HepG2 (cell line): Measurements from ENCODE around the gene ZNF628. TPM values are rescaled to one million over a fixed set of nuclear protein-coding genes. Genes with fewer than 3 reads are reported as not detected.

Experiments used
- ARHGAP35 ChIP-seq: sonication (generic); formaldehyde crosslinking; IDR thresholded peaks from 2 replicates; pipeline ENCODE4 v1.9.0; 2022; ENCODE audit warnings: mild to moderate bottlenecking, inconsistent platforms, moderate library complexity, missing genetic modification reagents, borderline replicate concordance
- ARNT2 ChIP-seq: sonication (generic); formaldehyde crosslinking; IDR thresholded peaks from 2 replicates; pipeline ENCODE4 v1.8.0; 2022; ENCODE audit warnings: mild to moderate bottlenecking, low read depth, missing genetic modification reagents, moderate library complexity
- BHLHE40 ChIP-seq: IDR thresholded peaks from 2 replicates; pipeline ENCODE4 v1.6.1; 2011; ENCODE audit warnings: low read length, improper control_type of control experiment
- MIER3 ChIP-seq: IDR thresholded peaks from 2 replicates; pipeline ENCODE4 v1.6.1; 2016; ENCODE audit warnings: missing compliant biosample characterization, borderline replicate concordance
- MTF1 ChIP-seq: sonication (generic); formaldehyde crosslinking; IDR thresholded peaks from 2 replicates; pipeline ENCODE4 v1.5.0; 2020; ENCODE audit warnings: missing genetic modification reagents
- PAXIP1 ChIP-seq: sonication (generic); formaldehyde crosslinking; conservative IDR thresholded peaks from 2 replicates; pipeline ENCODE4 v1.4.0; 2020; ENCODE audit warnings: mild to moderate bottlenecking, missing genetic modification reagents, moderate library complexity
- PBX2 ChIP-seq: IDR thresholded peaks from 2 replicates; pipeline ENCODE4 v1.6.1; 2016; ENCODE audit warnings: control low read depth
- PTBP1 ChIP-seq: fragments of 200-400 bp; formaldehyde crosslinking; IDR thresholded peaks from 2 replicates; pipeline ENCODE4 v1.6.1; 2018; ENCODE audit warnings: low read length, low read depth; ENCODE audit not compliant: poor library complexity, severe bottlenecking
- RFX5 ChIP-seq: IDR thresholded peaks from 2 replicates; pipeline ENCODE4 v1.6.1; 2011; ENCODE audit warnings: low read depth, low read length, improper control_type of control experiment
- SAP130 ChIP-seq: IDR thresholded peaks from 2 replicates; pipeline ENCODE4 v1.6.1; 2016; ENCODE audit warnings: low read depth
- SNRNP70 ChIP-seq: fragments of 200-400 bp; formaldehyde crosslinking; IDR thresholded peaks from 2 replicates; pipeline ENCODE4 v1.6.1; 2017; ENCODE audit warnings: mild to moderate bottlenecking, low read depth, low read length, moderate library complexity
- SYNCRIP ChIP-seq: fragments of 200-400 bp; formaldehyde crosslinking; IDR thresholded peaks from 2 replicates; pipeline ENCODE4 v1.6.1; 2018; ENCODE audit warnings: mild to moderate bottlenecking, low read depth, low read length; ENCODE audit not compliant: insufficient read depth
- TGIF2 ChIP-seq: IDR thresholded peaks from 2 replicates; pipeline ENCODE4 v1.6.1; 2016; ENCODE audit warnings: control low read depth, missing compliant biosample characterization
- ZNF367 ChIP-seq: sonication (generic); formaldehyde crosslinking; IDR thresholded peaks from 2 replicates; pipeline ENCODE4 v1.4.0; 2020; ENCODE audit warnings: missing genetic modification reagents, borderline replicate concordance
- ZNF616 ChIP-seq: sonication (generic); formaldehyde crosslinking; IDR thresholded peaks from 2 replicates; pipeline ENCODE4 v1.5.0; 2020; ENCODE audit warnings: low read depth, mild to moderate bottlenecking, missing genetic modification reagents
- ZNF660 ChIP-seq: sonication (generic); formaldehyde crosslinking; IDR thresholded peaks from 2 replicates; pipeline ENCODE4 v1.5.1; 2020; ENCODE audit warnings: mild to moderate bottlenecking, low read depth, missing genetic modification reagents, borderline replicate concordance
- ZNF768 ChIP-seq: sonication (generic); formaldehyde crosslinking; IDR thresholded peaks from 2 replicates; pipeline ENCODE4 v1.4.0; 2020; ENCODE audit warnings: missing genetic modification reagents
- polyA plus RNA-seq, 8 experiments: library from polyadenylated mRNA; depleted of rRNA in 3 of 8; stranded (reverse) in 7 of 8; unstranded in 1 of 8; fragments of >200 nt; fragmentation: Illumina TruSeq in 4 of 8; extraction: Trizol in 4 of 8; gene quantifications; 2 replicates each; pipeline versions ENCODE4 v1.2.1 to v1.2.3, GENCODE V29; 2011 to 2016; ENCODE audit warnings: low read depth in 4 of 8, missing spikeins in 1 of 8, mixed read lengths in 1 of 8; ENCODE audit not compliant: insufficient read depth in 1 of 8
- total RNA-seq, 5 experiments: library from RNA; depleted of rRNA; stranded (reverse); fragments of >200 nt; fragmentation: Illumina TruSeq; extraction: Trizol; gene quantifications; 2 replicates each; pipeline ENCODE4 v1.2.3, GENCODE V29; 2016; ENCODE audit warnings: low read depth in 1 of 5
- TF ChIP-seq, protein P1 (sequence below): sonication (generic); formaldehyde crosslinking; IDR thresholded peaks from 2 replicates; pipeline ENCODE4 v1.5.0; 2020; ENCODE audit warnings: missing genetic modification reagents
- TF ChIP-seq, protein P2 (sequence below), 2 experiments: sonication (generic) in 1 of 2; formaldehyde crosslinking in 1 of 2; IDR thresholded peaks; 2 replicates each; pipeline versions ENCODE4 v1.4.0 to v1.6.1; 2016 to 2020; ENCODE audit warnings: borderline replicate concordance in 1 of 2, low read depth in 1 of 2, mild to moderate bottlenecking in 1 of 2, missing genetic modification reagents in 1 of 2

Gene ZNF628
- total and polyA plus RNA-seq, 2 of the 13 experiments (the other 11 are each of a cell fraction or from before 2014, with no cell fraction given) = 0.54 to 1.2 TPM

- peak; percentile 40; the same call in 1 of the 2 replicates for TF ChIP-seq PAXIP1
- TF ChIP-seq ZNF768 (CRISPR knock-in tag) = peak; percentile 54; the same call in 1 of the 2 replicates
- no peak for TF ChIP-seq ZNF660 (CRISPR knock-in tag)
- TF ChIP-seq, protein P1, sequence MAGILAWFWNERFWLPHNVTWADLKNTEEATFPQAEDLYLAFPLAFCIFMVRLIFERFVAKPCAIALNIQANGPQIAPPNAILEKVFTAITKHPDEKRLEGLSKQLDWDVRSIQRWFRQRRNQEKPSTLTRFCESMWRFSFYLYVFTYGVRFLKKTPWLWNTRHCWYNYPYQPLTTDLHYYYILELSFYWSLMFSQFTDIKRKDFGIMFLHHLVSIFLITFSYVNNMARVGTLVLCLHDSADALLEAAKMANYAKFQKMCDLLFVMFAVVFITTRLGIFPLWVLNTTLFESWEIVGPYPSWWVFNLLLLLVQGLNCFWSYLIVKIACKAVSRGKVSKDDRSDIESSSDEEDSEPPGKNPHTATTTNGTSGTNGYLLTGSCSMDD (CRISPR knock-in tag) = no peak
- TF ChIP-seq, protein P2, sequence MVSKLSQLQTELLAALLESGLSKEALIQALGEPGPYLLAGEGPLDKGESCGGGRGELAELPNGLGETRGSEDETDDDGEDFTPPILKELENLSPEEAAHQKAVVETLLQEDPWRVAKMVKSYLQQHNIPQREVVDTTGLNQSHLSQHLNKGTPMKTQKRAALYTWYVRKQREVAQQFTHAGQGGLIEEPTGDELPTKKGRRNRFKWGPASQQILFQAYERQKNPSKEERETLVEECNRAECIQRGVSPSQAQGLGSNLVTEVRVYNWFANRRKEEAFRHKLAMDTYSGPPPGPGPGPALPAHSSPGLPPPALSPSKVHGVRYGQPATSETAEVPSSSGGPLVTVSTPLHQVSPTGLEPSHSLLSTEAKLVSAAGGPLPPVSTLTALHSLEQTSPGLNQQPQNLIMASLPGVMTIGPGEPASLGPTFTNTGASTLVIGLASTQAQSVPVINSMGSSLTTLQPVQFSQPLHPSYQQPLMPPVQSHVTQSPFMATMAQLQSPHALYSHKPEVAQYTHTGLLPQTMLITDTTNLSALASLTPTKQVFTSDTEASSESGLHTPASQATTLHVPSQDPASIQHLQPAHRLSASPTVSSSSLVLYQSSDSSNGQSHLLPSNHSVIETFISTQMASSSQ (IDR thresholded peaks at IDR 0.05; ENCODE audit: low read depth) = no peak
- TF ChIP-seq, protein P2 (CRISPR knock-in tag; IDR thresholded peaks at IDR 0.05; ENCODE audit: borderline replicate concordance) = peak; percentile 34; the same call in 1 of the 2 replicates
- peak; percentile 42; the same call in 1 of the 2 replicates for TF ChIP-seq MIER3 (CRISPR knock-in tag)
- 0 out of 2 replicates have a peak, but pooled peaks have one; percentile 33 for TF ChIP-seq TGIF2 (CRISPR knock-in tag)
- peak; percentile 30 for TF ChIP-seq ARHGAP35 (CRISPR knock-in tag)
- no peak for TF ChIP-seq RFX5
- no peak for TF ChIP-seq SYNCRIP
- no peak for TF ChIP-seq BHLHE40
- 0 out of 2 replicates have a peak, but pooled peaks have one; percentile 81 for TF ChIP-seq ZNF367 (CRISPR knock-in tag)
- TF ChIP-seq SAP130 (CRISPR knock-in tag) = peak; percentile 66
- TF ChIP-seq PTBP1 = no peak
- TF ChIP-seq PBX2 (CRISPR knock-in tag) = no peak
- TF ChIP-seq MTF1 (CRISPR knock-in tag) = 0 out of 2 replicates have a peak, but pooled peaks have one; percentile 14
- peak; percentile 77; the same call in 1 of the 2 replicates for TF ChIP-seq ZNF616
- TF ChIP-seq ARNT2 (CRISPR knock-in tag) = peak; percentile 71
- no peak for TF ChIP-seq SNRNP70
These were observed at the start of gene ZNF628 (continued) for GRCh38 chr19:55476100-55476775.
